LNCAP (cell line): ENCODE measurements around the gene AMFR.

Experiments used
- CTCF ChIP-seq: fragments of 450-650 bp; IDR thresholded peaks from 2 replicates; pipeline ENCODE4 v1.5.1; 2017; ENCODE audit warnings: mild to moderate bottlenecking

The AMFR gene

GRCh38 chr16:56401482-56401881, 23.9 kb downstream of the AMFR start:
- no peak for TF ChIP-seq CTCF

GRCh38 chr16:56400458-56400857, 24.9 kb downstream of the AMFR start:
- no peak for TF ChIP-seq CTCF

- no peak for TF ChIP-seq CTCF
Measured at GRCh38 chr16:56399486-56399885, 25.9 kb downstream of the AMFR start.

GRCh38 chr16:56399047-56399446, 26.3 kb downstream of the AMFR start:
- TF ChIP-seq CTCF, result no peak

- no peak for TF ChIP-seq CTCF
Measured at GRCh38 chr16:56389554-56389953, 35.8 kb downstream of the AMFR start.

GRCh38 chr16:56388209-56388608, 37.1 kb downstream of the AMFR start:
- no peak for TF ChIP-seq CTCF

GRCh38 chr16:56387396-56387795, 37.9 kb downstream of the AMFR start:
- no peak for TF ChIP-seq CTCF

- TF ChIP-seq CTCF, result no peak
Measured at GRCh38 chr16:56384074-56384721, 41.1 kb downstream of the AMFR start.
